SK-N-SH treated with all-trans-retinoic acid at 6 μM for 48 hours (cell line): ENCODE results near the gene TUBB1.

Experiments used
- ATAC-seq: fragments of 200-7000 bp; cut with Tn5 transposase; 3 replicates; pipeline ENCODE4 v1.9.1; 2020; ENCODE audit warnings: mild to moderate bottlenecking, moderate library complexity
- ARNTL ChIP-seq: fragments of 450-650 bp; formaldehyde crosslinking; IDR thresholded peaks from 2 replicates; pipeline ENCODE4 v1.5.0; 2020; ENCODE audit warnings: low read depth, mild to moderate bottlenecking, moderate library complexity, borderline replicate concordance
- BACH2 ChIP-seq: fragments of 250-450 bp; sonication (Bioruptor Pico); IDR thresholded peaks from 2 replicates; pipeline ENCODE4 v1.9.0; 2021; ENCODE audit warnings: mild to moderate bottlenecking, borderline replicate concordance
- CREB5 ChIP-seq: fragments of 250-450 bp; sonication (Bioruptor Pico); IDR thresholded peaks from 2 replicates; pipeline ENCODE4 v1.5.1; 2020; ENCODE audit warnings: low read depth, mild to moderate bottlenecking, moderate library complexity
- CSDC2 ChIP-seq: fragments of 250-450 bp; sonication (Bioruptor Pico); IDR thresholded peaks from 2 replicates; pipeline ENCODE4 v1.5.0; 2020; ENCODE audit warnings: mild to moderate bottlenecking, moderate library complexity
- CSRNP3 ChIP-seq: fragments of 250-450 bp; sonication (Bioruptor Pico); IDR thresholded peaks from 2 replicates; pipeline ENCODE4 v1.5.1; 2021; ENCODE audit warnings: mild to moderate bottlenecking, moderate library complexity
- ESRRG ChIP-seq: fragments of 250-450 bp; sonication (Bioruptor Pico); IDR thresholded peaks from 2 replicates; pipeline ENCODE4 v1.6.1; 2021; ENCODE audit warnings: mild to moderate bottlenecking
- ISL1 ChIP-seq: fragments of 250-450 bp; sonication (Bioruptor Pico); IDR thresholded peaks from 2 replicates; pipeline ENCODE4 v2.1.2; 2022; ENCODE audit warnings: mild to moderate bottlenecking, moderate library complexity
- OSR1 ChIP-seq: fragments of 250-450 bp; sonication (Bioruptor Pico); IDR thresholded peaks from 2 replicates; pipeline ENCODE4 v1.8.0; 2022; ENCODE audit warnings: moderate library complexity, mild to moderate bottlenecking, inconsistent platforms
- PATZ1 ChIP-seq: fragments of 250-450 bp; sonication (Bioruptor Pico); IDR thresholded peaks from 2 replicates; pipeline ENCODE4 v1.8.0; 2020; ENCODE audit warnings: mild to moderate bottlenecking, moderate library complexity, borderline replicate concordance
- POU6F1 ChIP-seq: fragments of 250-450 bp; sonication (Bioruptor Pico); IDR thresholded peaks from 2 replicates; pipeline ENCODE4 v1.8.0; 2021; ENCODE audit warnings: low read depth, mild to moderate bottlenecking, moderate library complexity, borderline replicate concordance
- PPARA ChIP-seq: fragments of 250-450 bp; sonication (Bioruptor Pico); IDR thresholded peaks from 2 replicates; pipeline ENCODE4 v1.5.0; 2020; ENCODE audit warnings: mild to moderate bottlenecking, borderline replicate concordance
- SNAI2 ChIP-seq: fragments of 250-450 bp; sonication (Bioruptor Pico); IDR thresholded peaks from 2 replicates; pipeline ENCODE4 v1.5.0; 2020; ENCODE audit warnings: mild to moderate bottlenecking, moderate library complexity
- TCF4 ChIP-seq: fragments of 250-450 bp; sonication (Bioruptor Pico); IDR thresholded peaks from 2 replicates; pipeline ENCODE4 v1.8.0; 2021; ENCODE audit warnings: mild to moderate bottlenecking, moderate library complexity, borderline replicate concordance
- TOX ChIP-seq: fragments of 250-450 bp; sonication (Bioruptor Pico); IDR thresholded peaks from 2 replicates; pipeline ENCODE4 v1.8.0; 2021; ENCODE audit warnings: mild to moderate bottlenecking, moderate library complexity, borderline replicate concordance
- TSHZ2 ChIP-seq: fragments of 250-450 bp; sonication (Bioruptor Pico); IDR thresholded peaks from 2 replicates; pipeline ENCODE4 v1.5.0; 2020; ENCODE audit warnings: mild to moderate bottlenecking, moderate library complexity
- ZC3H10 ChIP-seq: fragments of 250-450 bp; sonication (Bioruptor Pico); IDR thresholded peaks from 2 replicates; pipeline ENCODE4 v1.5.1; 2021; ENCODE audit warnings: mild to moderate bottlenecking, moderate library complexity
- ZFP3 ChIP-seq: fragments of 250-450 bp; sonication (Bioruptor Pico); IDR thresholded peaks from 2 replicates; pipeline ENCODE4 v1.5.0; 2020; ENCODE audit warnings: mild to moderate bottlenecking, moderate library complexity
- ZFP30 ChIP-seq: fragments of 450-650 bp; formaldehyde crosslinking; IDR thresholded peaks from 2 replicates; pipeline ENCODE4 v1.5.0; 2022; ENCODE audit warnings: mild to moderate bottlenecking, moderate library complexity
- ZNF565 ChIP-seq: fragments of 450-650 bp; formaldehyde crosslinking; conservative IDR thresholded peaks from 2 replicates; pipeline ENCODE4 v1.5.0; 2020; ENCODE audit warnings: low read depth, mild to moderate bottlenecking, moderate library complexity
- ZNF70 ChIP-seq: fragments of 450-650 bp; formaldehyde crosslinking; IDR thresholded peaks from 2 replicates; pipeline ENCODE4 v1.5.0; 2020; ENCODE audit warnings: mild to moderate bottlenecking, moderate library complexity

TUBB1 gene

GRCh38 chr20:59015411-59015810, 3.8 kb upstream of the TUBB1 start (continued):
- no peak for TF ChIP-seq ISL1 (CRISPR knock-in tag)

- TF ChIP-seq BACH2 (CRISPR knock-in tag) (no peak), TCF4 (CRISPR knock-in tag) (no peak), ZNF565 (CRISPR knock-in tag) (no peak), ISL1 (CRISPR knock-in tag) (no peak), PPARA (CRISPR knock-in tag) (no peak), ZFP3 (no peak), CSRNP3 (CRISPR knock-in tag) (no peak), PATZ1 (CRISPR knock-in tag) (no peak), ZC3H10 (CRISPR knock-in tag) (no peak), ZNF70 (CRISPR knock-in tag) (no peak), TOX (CRISPR knock-in tag) (no peak), CREB5 (CRISPR knock-in tag) (no peak), OSR1 (CRISPR knock-in tag) (no peak), ZFP30 (CRISPR knock-in tag) (no peak), SNAI2 (CRISPR knock-in tag) (no peak), ARNTL (no peak), CSDC2 (CRISPR knock-in tag) (no peak), POU6F1 (CRISPR knock-in tag) (no peak)
- ATAC-seq, result no peak
Observed at GRCh38 chr20:59015812-59016711, 3.2 kb upstream of the TUBB1 start.

- TF ChIP-seq POU6F1 (CRISPR knock-in tag), result no peak
- no peak for TF ChIP-seq BACH2 (CRISPR knock-in tag)
- no peak for TF ChIP-seq ZNF565 (CRISPR knock-in tag)
- no peak for TF ChIP-seq TSHZ2 (CRISPR knock-in tag)
- no peak for TF ChIP-seq ESRRG (CRISPR knock-in tag)
- TF ChIP-seq ZFP30 (CRISPR knock-in tag), result no peak
- TF ChIP-seq TCF4 (CRISPR knock-in tag), result no peak
- TF ChIP-seq ZFP3, result no peak
- no peak for TF ChIP-seq OSR1 (CRISPR knock-in tag)
- TF ChIP-seq ZNF70 (CRISPR knock-in tag), result no peak
- no peak for TF ChIP-seq CSRNP3 (CRISPR knock-in tag)
- TF ChIP-seq CSDC2 (CRISPR knock-in tag), result no peak
- no peak for TF ChIP-seq ISL1 (CRISPR knock-in tag)
- ATAC-seq, result no peak
Observed at GRCh38 chr20:59016795-59017492, 2.3 kb upstream of the TUBB1 start.
